A375 (cell line): ENCODE data around the gene ENTPD3. TPM values are rescaled to one million over a fixed set of nuclear protein-coding genes. Genes with fewer than 3 reads are reported as not detected.

Experiments
- total RNA-seq: library from RNA; depleted of rRNA; stranded (reverse); fragments of >200 nt; shearing (Covaris generic); gene quantifications from 2 replicates; pipeline ENCODE4 v1.2.3, GENCODE V29; 2014; rRNA removed

Gene ENTPD3, protein sequence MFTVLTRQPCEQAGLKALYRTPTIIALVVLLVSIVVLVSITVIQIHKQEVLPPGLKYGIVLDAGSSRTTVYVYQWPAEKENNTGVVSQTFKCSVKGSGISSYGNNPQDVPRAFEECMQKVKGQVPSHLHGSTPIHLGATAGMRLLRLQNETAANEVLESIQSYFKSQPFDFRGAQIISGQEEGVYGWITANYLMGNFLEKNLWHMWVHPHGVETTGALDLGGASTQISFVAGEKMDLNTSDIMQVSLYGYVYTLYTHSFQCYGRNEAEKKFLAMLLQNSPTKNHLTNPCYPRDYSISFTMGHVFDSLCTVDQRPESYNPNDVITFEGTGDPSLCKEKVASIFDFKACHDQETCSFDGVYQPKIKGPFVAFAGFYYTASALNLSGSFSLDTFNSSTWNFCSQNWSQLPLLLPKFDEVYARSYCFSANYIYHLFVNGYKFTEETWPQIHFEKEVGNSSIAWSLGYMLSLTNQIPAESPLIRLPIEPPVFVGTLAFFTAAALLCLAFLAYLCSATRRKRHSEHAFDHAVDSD
- not detected in 2 replicates for total RNA-seq

DNA sequence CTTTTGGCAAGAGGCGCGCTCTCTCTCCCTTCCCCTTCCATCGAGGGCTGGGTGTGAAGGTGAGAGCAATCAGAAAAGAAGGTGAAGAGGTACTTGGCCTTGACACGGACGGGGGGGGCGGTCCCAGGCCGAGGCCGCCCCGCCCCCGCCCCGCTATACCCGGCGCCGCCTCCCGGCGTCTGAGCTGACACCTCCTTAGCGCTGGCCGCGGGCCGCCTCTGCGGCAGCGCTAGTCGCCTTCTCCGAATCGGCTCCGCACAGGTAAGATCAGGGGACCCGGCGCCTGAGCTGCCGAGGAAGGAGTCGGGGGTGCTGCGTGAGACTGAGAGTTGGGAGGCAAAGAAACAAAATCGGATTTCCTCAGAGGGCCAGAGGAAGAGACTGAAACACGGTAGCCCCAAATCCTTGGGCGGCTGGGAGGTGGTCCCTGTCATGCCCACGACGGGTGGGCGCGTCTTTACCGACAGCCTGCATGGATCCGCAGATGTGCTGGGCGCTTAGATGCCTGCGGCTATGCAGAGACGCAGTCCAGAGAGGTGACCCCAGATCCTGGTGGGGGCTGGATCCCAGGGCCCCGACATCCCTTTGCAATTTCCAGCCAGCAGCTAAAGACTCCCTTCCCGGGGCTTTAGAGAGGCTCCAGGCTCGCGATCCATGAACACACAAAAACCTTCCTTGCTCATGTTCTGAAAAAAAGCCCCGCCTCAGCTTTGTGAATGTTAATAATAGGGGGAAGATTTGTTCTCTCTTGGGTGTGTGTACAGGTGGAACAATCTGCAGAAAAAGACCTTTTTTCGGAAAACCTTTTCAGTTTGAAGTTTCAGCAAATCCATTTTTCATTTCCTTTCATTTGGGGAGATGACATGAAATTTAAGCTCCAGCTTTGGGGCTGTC, at the start of gene ENTPD3:
ENTPD3 (plus strand) TSS at position 184 of the 894 bp plus-strand sequence. CDS start 874 bp downstream, outside the sequence.

DNA sequence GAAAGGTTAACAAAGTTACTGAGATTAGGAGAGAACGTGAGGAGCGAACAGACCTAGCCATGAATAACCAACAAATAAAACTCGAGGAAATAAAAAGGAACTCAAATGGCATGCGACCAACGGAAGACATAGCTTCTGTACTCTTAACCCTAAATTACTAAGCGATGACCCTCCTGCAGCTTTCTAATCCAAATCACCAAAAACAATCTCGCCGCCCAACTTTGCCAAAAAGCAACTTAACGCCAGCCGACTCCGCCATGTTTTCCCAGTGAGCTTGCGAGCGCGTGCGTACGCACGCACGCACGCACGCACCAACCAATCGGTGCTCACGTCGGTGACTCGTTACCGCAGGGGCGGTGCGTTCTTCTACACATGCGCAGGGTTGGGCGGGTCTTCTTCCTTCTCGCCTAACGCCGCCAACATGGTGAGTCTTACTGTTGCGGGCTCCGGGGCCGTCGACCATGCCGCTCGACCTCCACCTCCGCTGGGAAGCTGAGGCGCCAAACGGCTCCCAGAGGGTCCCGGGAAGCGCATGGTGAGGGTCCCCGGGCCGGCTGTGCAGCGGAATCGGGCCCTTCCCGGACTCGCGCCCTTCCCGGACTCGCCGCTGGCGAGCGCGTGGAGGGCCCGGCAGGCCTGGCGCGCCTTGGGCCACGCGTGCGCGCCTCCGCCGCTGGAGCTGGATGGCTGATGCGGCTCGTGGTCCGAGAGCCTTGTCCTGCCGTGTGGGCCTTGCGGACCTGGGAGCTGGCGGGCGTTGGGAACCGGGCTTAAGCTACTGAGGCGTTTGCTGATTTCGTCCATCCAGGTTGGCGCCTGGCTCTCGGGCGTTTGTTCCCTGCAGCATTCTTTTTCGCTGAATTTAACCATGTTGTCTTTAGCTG, 70.2 kb downstream of the ENTPD3 start, which contains the start of gene RPL14:
RPL14 (plus strand) TSS at position 400 of the 884 bp plus-strand sequence; CDS start at position 533, 133 bp downstream.

DNA sequence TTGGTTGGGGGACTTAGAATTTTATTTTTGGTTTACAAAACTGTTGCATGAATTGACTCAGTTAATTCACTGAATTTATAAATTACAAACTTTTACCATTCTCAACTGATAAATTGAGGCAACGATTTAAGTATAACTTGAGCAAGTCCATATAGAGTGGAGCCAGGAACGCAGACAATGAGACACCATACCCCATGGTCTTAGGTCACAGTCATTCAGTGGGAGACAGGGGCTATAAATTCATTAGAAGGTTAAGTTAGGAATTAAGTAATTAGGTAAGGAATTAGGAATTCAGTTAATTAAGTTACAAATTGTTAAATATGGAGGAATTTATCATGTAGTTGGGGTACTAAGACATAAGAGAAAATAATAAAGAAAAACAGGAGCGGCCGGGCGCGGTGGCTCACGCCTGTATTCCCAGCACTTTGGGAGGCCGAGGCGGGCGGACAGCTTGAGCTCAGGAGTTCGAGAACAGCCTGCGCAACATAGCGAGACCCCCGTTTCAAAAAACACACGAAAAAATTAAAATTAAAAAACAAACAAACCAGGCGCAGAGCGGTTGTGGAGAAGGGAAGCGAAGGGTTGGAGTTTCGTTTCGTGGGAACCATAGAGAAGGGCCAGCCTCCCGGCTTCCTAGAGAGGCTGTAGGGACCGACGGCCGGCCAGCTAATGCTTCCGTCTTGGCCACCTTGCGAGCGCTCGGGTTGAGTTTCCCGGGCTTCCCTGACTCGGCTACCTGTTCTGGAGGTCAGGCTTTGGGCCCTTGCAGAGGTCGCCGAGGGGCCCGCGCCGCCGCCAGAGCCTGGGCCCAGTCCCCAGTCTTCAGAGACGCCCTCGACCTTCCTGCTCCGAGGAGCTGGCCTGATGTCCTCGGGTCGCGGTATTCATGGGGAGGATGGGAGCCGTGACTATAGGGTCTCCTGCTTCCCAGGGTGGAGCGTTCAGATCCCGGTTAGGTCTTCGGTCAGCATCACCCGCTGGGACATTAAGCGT, 89.8 kb downstream of the ENTPD3 start, which contains the start of gene ZNF619:
ZNF619 (plus strand) TSS at position 645 of the 993 bp plus-strand sequence. CDS start 858 bp downstream, outside the sequence.

Other genes with a start within 250 kb of the ENTPD3 start
- 14.8 and 15.2 TPM in 2 replicates for gene EIF1B, start 77.5 kb upstream of the ENTPD3 start, total RNA-seq
- 1,017 and 1,163 TPM in 2 replicates for gene RPL14, start 70.2 kb downstream of the ENTPD3 start, total RNA-seq
- gene ZNF619, start 89.9 kb downstream of the ENTPD3 start, total RNA-seq, result 3.1 and 5.0 TPM in 2 replicates
- gene ZNF620, start 118.9 kb downstream of the ENTPD3 start, total RNA-seq, result 1.2 and 1.8 TPM in 2 replicates
- gene ZNF621, start 137.8 kb downstream of the ENTPD3 start, total RNA-seq, result 11.4 and 14.1 TPM in 2 replicates